DND-41 (cell line): ENCODE measurements around the gene SSR2.

Source experiments
- ATAC-seq: fragments of 200-7000 bp; cut with Tn5 transposase; 3 replicates; pipeline ENCODE4 v1.9.1; 2021; ENCODE audit warnings: low read depth; ENCODE audit not compliant: insufficient read depth
- DNase-seq: peaks from one replicate; pipeline ENCODE4 v3.0.0-alpha.2; 2020
- H2AFZ ChIP-seq: 2 replicates; pipeline ENCODE4 v1.6.0; 2012; ENCODE audit warnings: low read depth, low read length
- H3K27ac ChIP-seq: 2 replicates; pipeline ENCODE4 v1.5.1; 2012; ENCODE audit warnings: low read length, inconsistent platforms
- H3K27me3 ChIP-seq: fragments of 200-600 bp; sonication (generic); 2 replicates; pipeline ENCODE4 v1.6.0; 2012; ENCODE audit warnings: low read length, mild to moderate bottlenecking, inconsistent platforms; ENCODE audit not compliant: insufficient read depth, poor library complexity
- H3K36me3 ChIP-seq: 2 replicates; pipeline ENCODE4 v1.5.1; 2012; ENCODE audit warnings: low read length, inconsistent platforms; ENCODE audit not compliant: insufficient read depth
- H3K4me1 ChIP-seq: 2 replicates; pipeline ENCODE4 v1.5.1; 2012; ENCODE audit warnings: mild to moderate bottlenecking, low read length; ENCODE audit not compliant: insufficient read depth
- H3K4me2 ChIP-seq: 2 replicates; pipeline ENCODE4 v1.6.0; 2012; ENCODE audit warnings: mild to moderate bottlenecking, moderate library complexity, low read length, inconsistent platforms; ENCODE audit not compliant: insufficient read depth
- H3K4me3 ChIP-seq, 2 experiments: fragments of 200-600 bp in 1 of 2; shearing (Covaris generic) in 1 of 2; 2 replicates each; pipeline ENCODE4 v1.5.1; 2012 to 2016; ENCODE audit warnings: inconsistent platforms in 2 of 2, low read length in 2 of 2, mild to moderate bottlenecking in 2 of 2, low read depth in 1 of 2, moderate library complexity in 1 of 2
- H3K79me2 ChIP-seq: 2 replicates; pipeline ENCODE4 v1.6.0; 2012; ENCODE audit warnings: low read length, inconsistent platforms; ENCODE audit not compliant: insufficient read depth
- H3K9ac ChIP-seq: 2 replicates; pipeline ENCODE4 v1.6.0; 2012; ENCODE audit warnings: low read depth, mild to moderate bottlenecking, inconsistent platforms, low read length, moderate library complexity
- H3K9me3 ChIP-seq: 2 replicates; pipeline ENCODE4 v1.5.1; 2012; ENCODE audit warnings: low read length, moderate library complexity, mild to moderate bottlenecking, inconsistent platforms; ENCODE audit not compliant: insufficient read depth, severe bottlenecking
- H4K20me1 ChIP-seq: 2 replicates; pipeline ENCODE4 v1.6.0; 2012; ENCODE audit warnings: low read length; ENCODE audit not compliant: insufficient read depth
- CTCF ChIP-seq: IDR thresholded peaks from 2 replicates; pipeline ENCODE4 v1.5.1; 2012; ENCODE audit warnings: borderline replicate concordance, low read length, moderate library complexity, mild to moderate bottlenecking; ENCODE audit not compliant: poor library complexity, severe bottlenecking; ENCODE audit errors: extremely low read depth
- EZH2 ChIP-seq: IDR thresholded peaks from 3 replicates; pipeline ENCODE4 v1.6.1; 2012; ENCODE audit warnings: borderline replicate concordance, low read depth, mild to moderate bottlenecking, moderate library complexity, low read length, inconsistent platforms; ENCODE audit not compliant: severe bottlenecking

SSR2 gene

DNA sequence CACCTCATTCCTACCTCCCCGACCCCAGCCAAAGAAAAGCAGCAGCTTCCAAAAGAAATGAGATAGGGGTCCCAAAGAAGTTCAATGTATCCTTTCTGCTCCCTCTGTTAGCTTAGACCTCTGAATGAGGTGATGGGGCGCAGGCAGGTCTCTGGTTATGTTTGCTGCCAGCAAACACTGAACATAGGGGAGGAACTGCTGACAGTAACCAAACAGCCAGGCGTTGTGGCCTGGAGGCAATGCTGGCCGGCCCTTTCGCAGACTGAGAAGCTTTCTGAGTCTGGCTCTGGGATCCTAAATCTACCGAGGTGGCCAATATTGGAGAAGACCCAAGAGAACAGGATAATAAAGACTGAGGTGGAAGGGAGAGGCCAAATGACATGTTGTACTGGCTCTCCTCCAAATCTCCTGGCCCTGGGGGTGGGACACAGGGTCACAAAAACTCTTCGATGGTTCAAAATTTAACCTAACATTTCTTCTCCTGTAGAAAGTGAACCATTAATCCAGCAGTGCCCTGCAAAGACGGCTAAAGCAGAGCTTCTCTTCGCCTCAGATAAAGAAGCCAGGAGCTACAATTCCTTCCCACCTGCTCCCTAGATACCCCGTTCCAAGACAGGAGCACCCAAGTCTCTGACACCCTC, 19.6 kb downstream of the SSR2 start:
- H3K36me3 ChIP-seq, result no peaks in the 10 kb centered on the region
- no peaks in the 10 kb centered on the region for H3K79me2 ChIP-seq
- no peaks in the 10 kb centered on the region for H4K20me1 ChIP-seq
- no peaks in the 10 kb centered on the region for H3K27me3 ChIP-seq
- DNase-seq, result no peak
- no peak overlapping the region for H3K27ac ChIP-seq
- H3K4me3 ChIP-seq, result no peak overlapping the region
- no peak overlapping the region for H3K9ac ChIP-seq
- no peaks in the 10 kb centered on the region for H3K9me3 ChIP-seq
- H3K4me2 ChIP-seq, result no peak overlapping the region
- ATAC-seq, result no peak
- no peak overlapping the region for H2AFZ ChIP-seq
- peaks cover 8% of the 10 kb centered on the region for H3K4me1 ChIP-seq
- TF ChIP-seq EZH2, result no peak
- no peak for TF ChIP-seq CTCF

- H3K4me3 ChIP-seq, result no peak overlapping the region
- peaks cover 3% of the 10 kb centered on the region for H3K4me1 ChIP-seq
- ATAC-seq (no peak), DNase-seq (no peak)
- H3K27me3 ChIP-seq, result no peaks in the 10 kb centered on the region
- no peak overlapping the region for H3K4me2 ChIP-seq
- TF ChIP-seq EZH2 (no peak), CTCF (no peak)
- H3K27ac ChIP-seq, result no peak overlapping the region
- H3K9ac ChIP-seq, result no peak overlapping the region
- no peak overlapping the region for H2AFZ ChIP-seq
- no peaks in the 10 kb centered on the region for H3K36me3 ChIP-seq
- no peaks in the 10 kb centered on the region for H3K79me2 ChIP-seq
- H4K20me1 ChIP-seq, result no peaks in the 10 kb centered on the region
- H3K9me3 ChIP-seq, result no peaks in the 10 kb centered on the region
Measured at GRCh38 chr1:155999964-156000363, 20.8 kb downstream of the SSR2 start.

GRCh38 chr1:155996166-155996565, 24.6 kb downstream of the SSR2 start:
- ATAC-seq (no peak), DNase-seq (no peak)
- Histone ChIP-seq H3K4me2 (no peak overlapping the region), H3K27ac (no peak overlapping the region), H3K27me3 (no peaks in the 10 kb centered on the region), H3K4me1 (no peaks in the 10 kb centered on the region), H3K9me3 (no peaks in the 10 kb centered on the region), H3K4me3 (no peak overlapping the region), H3K79me2 (no peaks in the 10 kb centered on the region), H3K36me3 (no peaks in the 10 kb centered on the region), H2AFZ (no peak overlapping the region), H4K20me1 (no peaks in the 10 kb centered on the region), H3K9ac (no peak overlapping the region)
- no peak for TF ChIP-seq CTCF
- no peak for TF ChIP-seq EZH2
